Adipose tissue (tissue), 3 donors: ENCODE results near the gene C16orf95. TPM values are rescaled to one million over a fixed set of nuclear protein-coding genes. Genes with fewer than 3 reads are reported as not detected.

Experiments used
- polyA plus RNA-seq, 3 donors: library from polyadenylated mRNA; stranded (reverse); fragments of 200-250 nt; gene quantifications; one replicate each; pipeline ENCODE4 v1.2.3, GENCODE V29; 2013
- donor health status: healthy with polysubstance abuse.
- donor health status: Bipolar disorder and iron deficiency.
- donor health status: healthy.

C16orf95 gene
- polyA plus RNA-seq, 3 donors: 3.0 to 8.8 (median 4.5) TPM

Other genes with a start within 250 kb of the C16orf95 start
- gene FBXO31, start 66.4 kb upstream of the C16orf95 start, polyA plus RNA-seq: 10 to 100 TPM; 14.6 to 26.6 (median 23.6) TPM
- gene MAP1LC3B, start 74.9 kb upstream of the C16orf95 start, polyA plus RNA-seq: 10 to 100 TPM; 16.7 to 91.2 (median 74.2) TPM
- gene ZCCHC14, start 175.6 kb upstream of the C16orf95 start, polyA plus RNA-seq: 1 to 10 TPM; 6.6 to 8.9 (median 7.6) TPM